HEK293 (cell line): ENCODE measurements around the gene SESN2.

Experiments used
- CTCF ChIA-PET: fragments of 350-600 bp; formaldehyde crosslinking; extraction: SDS; loops from one replicate; lab custom pipeline; 2021; ENCODE audit warnings: antibody characterized with exemption; lab: Yijun Ruan, JAX
- POLR2A ChIA-PET: fragments of 300-600 bp; formaldehyde crosslinking; extraction: SDS; loops from one replicate; lab custom pipeline; 2020; ENCODE audit warnings: antibody characterized with exemption, inconsistent platforms; lab: Yijun Ruan, JAX
- H3K27ac ChIP-seq: fragments of 200-500 bp; sonication (Bioruptor generic); 2 replicates; pipeline ENCODE4 v1.5.1; 2014; ENCODE audit warnings: low read depth, low read length, control low read depth, inconsistent platforms; ENCODE audit errors: extremely low read depth
- H3K36me3 ChIP-seq, 2 experiments: fragments of 200-500 bp in 1 of 2; sonication (Bioruptor generic) in 1 of 2; 1 replicate in 1 of 2; 2 replicates in 1 of 2; pipeline ENCODE4 v1.5.1; 2014 to 2017; ENCODE audit warnings: inconsistent platforms in 2 of 2, low read length in 2 of 2; ENCODE audit not compliant: control insufficient read depth in 2 of 2, insufficient read depth in 1 of 2
- H3K4me1 ChIP-seq: fragments of 200-500 bp; sonication (Bioruptor generic); 2 replicates; pipeline ENCODE4 v1.5.1; 2014; ENCODE audit warnings: mild to moderate bottlenecking, low read length, inconsistent platforms; ENCODE audit not compliant: control insufficient read depth, insufficient read depth
- H3K4me3 ChIP-seq: 2 replicates; pipeline ENCODE4 v1.5.1; 2011; ENCODE audit warnings: low read depth, mild to moderate bottlenecking, control low read depth, low read length, moderate library complexity
- H3K9me3 ChIP-seq: fragments of 200-500 bp; sonication (Bioruptor generic); 2 replicates; pipeline ENCODE4 v1.5.1; 2014; ENCODE audit warnings: low read depth, low read length, inconsistent platforms; ENCODE audit not compliant: control insufficient read depth, insufficient read depth
- IKZF3 ChIP-seq: fragments of 450-650 bp; IDR thresholded peaks from 2 replicates; pipeline ENCODE4 v1.5.0; 2018; ENCODE audit warnings: missing biosample characterization, mild to moderate bottlenecking, missing genetic modification characterization, moderate library complexity
- KLF16 ChIP-seq: fragments of 450-650 bp; formaldehyde crosslinking; IDR thresholded peaks from 2 replicates; pipeline ENCODE4 v1.5.1; 2017; ENCODE audit warnings: missing biosample characterization, missing genetic modification characterization
- MEIS1 ChIP-seq: sonication (generic); formaldehyde crosslinking; IDR thresholded peaks from 2 replicates; pipeline ENCODE4 v1.8.1; 2022; ENCODE audit warnings: missing genetic modification reagents, mild to moderate bottlenecking, borderline replicate concordance
- SCRT1 ChIP-seq: fragments of 450-650 bp; formaldehyde crosslinking; IDR thresholded peaks from 2 replicates; pipeline ENCODE4 v1.5.1; 2016; ENCODE audit warnings: missing biosample characterization, missing genetic modification characterization, borderline replicate concordance
- ZBTB17 ChIP-seq: fragments of 450-650 bp; formaldehyde crosslinking; IDR thresholded peaks from 2 replicates; pipeline ENCODE4 v1.5.1; 2016; ENCODE audit warnings: missing biosample characterization, missing genetic modification characterization
- ZBTB21 ChIP-seq: fragments of 450-650 bp; formaldehyde crosslinking; IDR thresholded peaks from 2 replicates; pipeline ENCODE4 v1.5.1; 2017; ENCODE audit warnings: missing biosample characterization, missing genetic modification characterization
- ZBTB8A ChIP-seq: fragments of 450-650 bp; formaldehyde crosslinking; IDR thresholded peaks from 2 replicates; pipeline ENCODE4 v1.5.1; 2016; ENCODE audit warnings: missing biosample characterization, missing genetic modification characterization
- ZEB2 ChIP-seq: fragments of 450-650 bp; formaldehyde crosslinking; IDR thresholded peaks from 2 replicates; pipeline ENCODE4 v1.5.1; 2016; ENCODE audit warnings: missing biosample characterization, missing genetic modification characterization
- ZNF146 ChIP-seq: fragments of 450-650 bp; formaldehyde crosslinking; IDR thresholded peaks from 2 replicates; pipeline ENCODE4 v1.5.1; 2016; ENCODE audit warnings: missing biosample characterization, missing genetic modification characterization
- ZNF24 ChIP-seq: fragments of 450-650 bp; formaldehyde crosslinking; IDR thresholded peaks from 2 replicates; pipeline ENCODE4 v1.5.1; 2016; ENCODE audit warnings: missing biosample characterization, missing genetic modification characterization
- ZNF335 ChIP-seq: fragments of 450-650 bp; formaldehyde crosslinking; conservative IDR thresholded peaks from 2 replicates; pipeline ENCODE4 v1.5.1; 2016; ENCODE audit warnings: missing biosample characterization, missing genetic modification characterization
- ZNF341 ChIP-seq: fragments of 450-650 bp; formaldehyde crosslinking; IDR thresholded peaks from 2 replicates; pipeline ENCODE4; 2016; ENCODE audit warnings: low read depth, missing biosample characterization, missing genetic modification characterization
- ZNF449 ChIP-seq: fragments of 450-650 bp; formaldehyde crosslinking; IDR thresholded peaks from 2 replicates; pipeline ENCODE4 v1.5.1; 2017; ENCODE audit warnings: missing biosample characterization, mild to moderate bottlenecking, missing genetic modification characterization, moderate library complexity
- ZNF571 ChIP-seq: fragments of 450-650 bp; formaldehyde crosslinking; IDR thresholded peaks from 2 replicates; pipeline ENCODE4 v1.5.0; 2017; ENCODE audit warnings: missing biosample characterization, missing genetic modification characterization
- ZNF654 ChIP-seq: fragments of 450-650 bp; formaldehyde crosslinking; IDR thresholded peaks from 2 replicates; pipeline ENCODE4 v1.5.1; 2016; ENCODE audit warnings: low read depth, missing biosample characterization, missing genetic modification characterization
- ZNF660 ChIP-seq: fragments of 450-650 bp; IDR thresholded peaks from 2 replicates; pipeline ENCODE4 v1.5.1; 2018; ENCODE audit warnings: missing biosample characterization, mild to moderate bottlenecking, missing genetic modification characterization
- ZNF747 ChIP-seq: fragments of 450-650 bp; formaldehyde crosslinking; IDR thresholded peaks from 2 replicates; pipeline ENCODE4 v1.5.1; 2016; ENCODE audit warnings: missing biosample characterization, missing genetic modification characterization
- ZSCAN16 ChIP-seq: fragments of 450-650 bp; formaldehyde crosslinking; IDR thresholded peaks from 2 replicates; pipeline ENCODE4 v1.5.1; 2016; ENCODE audit warnings: missing biosample characterization, missing genetic modification characterization
- TF ChIP-seq, protein P1 (sequence below): fragments of 450-650 bp; formaldehyde crosslinking; IDR thresholded peaks from 2 replicates; pipeline ENCODE4 v1.5.1; 2016; ENCODE audit warnings: missing biosample characterization, missing genetic modification characterization
- TF ChIP-seq, protein P2 (sequence below): fragments of 450-650 bp; formaldehyde crosslinking; IDR thresholded peaks from 2 replicates; pipeline ENCODE4 v1.5.1; 2016; ENCODE audit warnings: missing biosample characterization, missing genetic modification characterization
- TF ChIP-seq, protein P3 (sequence below): fragments of 450-650 bp; formaldehyde crosslinking; IDR thresholded peaks from 2 replicates; pipeline ENCODE4 v1.5.1; 2016; ENCODE audit warnings: missing biosample characterization, missing genetic modification characterization
- TF ChIP-seq, protein P4 (sequence below): fragments of 450-650 bp; IDR thresholded peaks from 2 replicates; pipeline ENCODE4 v1.5.1; 2018; ENCODE audit warnings: missing biosample characterization, mild to moderate bottlenecking, missing genetic modification characterization

Gene SESN2

GRCh38 chr1:28248273-28249012 lies 10.9 kb upstream of the SESN2 start (continued):
- TF ChIP-seq, protein P1, sequence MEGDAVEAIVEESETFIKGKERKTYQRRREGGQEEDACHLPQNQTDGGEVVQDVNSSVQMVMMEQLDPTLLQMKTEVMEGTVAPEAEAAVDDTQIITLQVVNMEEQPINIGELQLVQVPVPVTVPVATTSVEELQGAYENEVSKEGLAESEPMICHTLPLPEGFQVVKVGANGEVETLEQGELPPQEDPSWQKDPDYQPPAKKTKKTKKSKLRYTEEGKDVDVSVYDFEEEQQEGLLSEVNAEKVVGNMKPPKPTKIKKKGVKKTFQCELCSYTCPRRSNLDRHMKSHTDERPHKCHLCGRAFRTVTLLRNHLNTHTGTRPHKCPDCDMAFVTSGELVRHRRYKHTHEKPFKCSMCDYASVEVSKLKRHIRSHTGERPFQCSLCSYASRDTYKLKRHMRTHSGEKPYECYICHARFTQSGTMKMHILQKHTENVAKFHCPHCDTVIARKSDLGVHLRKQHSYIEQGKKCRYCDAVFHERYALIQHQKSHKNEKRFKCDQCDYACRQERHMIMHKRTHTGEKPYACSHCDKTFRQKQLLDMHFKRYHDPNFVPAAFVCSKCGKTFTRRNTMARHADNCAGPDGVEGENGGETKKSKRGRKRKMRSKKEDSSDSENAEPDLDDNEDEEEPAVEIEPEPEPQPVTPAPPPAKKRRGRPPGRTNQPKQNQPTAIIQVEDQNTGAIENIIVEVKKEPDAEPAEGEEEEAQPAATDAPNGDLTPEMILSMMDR (tag by site-specific recombination), result peak; percentile 63
- TF ChIP-seq, protein P2, sequence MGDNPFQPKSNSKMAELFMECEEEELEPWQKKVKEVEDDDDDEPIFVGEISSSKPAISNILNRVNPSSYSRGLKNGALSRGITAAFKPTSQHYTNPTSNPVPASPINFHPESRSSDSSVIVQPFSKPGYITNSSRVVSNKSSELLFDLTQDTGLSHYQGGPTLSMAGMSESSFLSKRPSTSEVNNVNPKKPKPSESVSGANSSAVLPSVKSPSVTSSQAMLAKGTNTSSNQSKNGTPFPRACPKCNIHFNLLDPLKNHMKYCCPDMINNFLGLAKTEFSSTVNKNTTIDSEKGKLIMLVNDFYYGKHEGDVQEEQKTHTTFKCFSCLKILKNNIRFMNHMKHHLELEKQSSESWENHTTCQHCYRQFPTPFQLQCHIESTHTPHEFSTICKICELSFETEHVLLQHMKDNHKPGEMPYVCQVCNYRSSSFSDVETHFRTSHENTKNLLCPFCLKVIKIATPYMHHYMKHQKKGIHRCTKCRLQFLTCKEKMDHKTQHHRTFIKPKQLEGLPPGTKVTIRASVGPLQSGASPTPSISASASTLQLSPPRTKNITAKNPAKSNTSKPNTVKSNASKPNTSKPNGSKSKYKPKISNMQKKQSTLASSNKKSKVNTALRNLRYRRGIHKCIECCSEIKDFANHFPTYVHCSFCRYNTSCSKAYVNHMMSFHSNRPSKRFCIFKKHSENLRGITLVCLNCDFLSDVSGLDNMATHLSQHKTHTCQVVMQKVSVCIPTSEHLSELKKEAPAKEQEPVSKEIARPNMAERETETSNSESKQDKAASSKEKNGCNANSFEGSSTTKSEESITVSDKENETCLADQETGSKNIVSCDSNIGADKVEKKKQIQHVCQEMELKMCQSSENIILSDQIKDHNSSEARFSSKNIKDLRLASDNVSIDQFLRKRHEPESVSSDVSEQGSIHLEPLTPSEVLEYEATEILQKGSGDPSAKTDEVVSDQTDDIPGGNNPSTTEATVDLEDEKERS (tag by site-specific recombination), result no peak
- TF ChIP-seq ZSCAN16 (tag by site-specific recombination), result peak; percentile 44; the same call in 1 of the 2 replicates

DNA sequence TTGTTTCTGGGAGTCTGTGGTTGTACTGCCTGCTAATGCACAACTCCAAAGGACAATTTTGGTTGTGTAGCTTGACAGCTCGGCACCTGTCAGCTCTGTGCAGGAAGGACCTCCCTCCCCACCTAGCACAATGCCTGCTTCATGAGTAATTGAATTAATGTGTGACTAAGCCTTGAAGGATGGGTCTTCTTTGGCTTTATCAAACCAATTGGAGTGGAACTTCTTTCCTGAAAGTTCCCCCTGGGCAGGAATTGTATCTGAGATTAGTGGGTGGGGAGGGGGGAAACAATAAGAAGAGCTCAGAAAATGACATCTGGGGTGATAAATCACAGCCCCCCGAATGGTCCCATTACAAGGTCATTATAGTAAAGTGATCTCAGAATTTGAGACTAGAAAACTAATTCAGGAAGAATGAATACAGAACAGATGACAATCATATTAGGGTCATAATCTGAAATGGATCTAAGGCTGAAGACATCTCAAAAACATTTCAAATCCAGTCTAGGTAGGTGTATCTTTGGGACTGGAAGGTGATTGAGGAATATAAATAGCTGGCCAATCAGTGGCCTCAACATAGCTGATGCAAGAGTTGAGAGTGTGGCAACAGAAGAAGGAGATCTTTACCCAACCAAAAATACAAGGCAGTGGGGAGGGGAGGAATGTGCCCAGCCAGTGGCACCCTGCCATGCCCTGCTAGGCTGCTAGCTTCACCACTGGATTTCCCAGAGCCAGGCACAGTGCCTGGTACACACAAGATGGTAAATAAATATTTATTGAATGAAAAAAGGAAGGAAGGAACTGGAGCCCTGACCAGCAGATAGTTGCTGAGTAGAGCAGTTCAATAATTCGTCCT lies 10.1 kb upstream of the SESN2 start:
- Histone ChIP-seq H3K36me3 (no peaks in the 10 kb centered on the region), H3K4me3 (peak overlapping the region; percentile 13), H3K9me3 (no peaks in the 10 kb centered on the region), H3K27ac (peak overlapping the region; percentile 44), H3K4me1 (peaks cover 12% of the 10 kb centered on the region; the same call in 1 of the 2 replicates)
- ChIA-PET POLR2A (interaction anchor here (0.6 to 3.2 kb wide), 22 partner anchors 10 to 1094 kb away, joined by 3 to 59 read pairs (median 5); partner anchors contain the start of genes ATP5IF1, EYA3, MED18 and PHACTR4), CTCF (interaction anchor here (0.5 to 3.0 kb wide), 56 partner anchors 9 to 1391 kb away, joined by 3 to 42 read pairs (median 4); partner anchors contain the start of genes ATP5IF1, MED18 and SESN2)
- TF ChIP-seq ZNF654 (tag by site-specific recombination) (no peak), ZNF24 (tag by site-specific recombination) (peak; percentile 46; the same call in 1 of the 2 replicates), ZEB2 (peak; percentile 82), ZNF146 (no peak), SCRT1 (tag by site-specific recombination) (0 out of 2 replicates have a peak, but pooled peaks have one; percentile 17), ZNF571 (tag by site-specific recombination) (no peak), MEIS1 (CRISPR knock-in tag) (no peak), ZBTB17 (tag by site-specific recombination) (peak; percentile 88), ZNF747 (tag by site-specific recombination) (no peak), ZNF449 (peak; percentile 72; the same call in 1 of the 2 replicates), KLF16 (tag by site-specific recombination) (peak; percentile 33), ZBTB8A (tag by site-specific recombination) (peak; percentile 64; the same call in 1 of the 2 replicates), IKZF3 (peak; percentile 32; the same call in 1 of the 2 replicates), ZNF660 (tag by site-specific recombination) (peak; percentile 64), ZNF341 (peak; percentile 83), ZBTB21 (tag by site-specific recombination) (peak; percentile 24; the same call in 1 of the 2 replicates), ZNF335 (tag by site-specific recombination) (peak; percentile 67)
- TF ChIP-seq, protein P3, sequence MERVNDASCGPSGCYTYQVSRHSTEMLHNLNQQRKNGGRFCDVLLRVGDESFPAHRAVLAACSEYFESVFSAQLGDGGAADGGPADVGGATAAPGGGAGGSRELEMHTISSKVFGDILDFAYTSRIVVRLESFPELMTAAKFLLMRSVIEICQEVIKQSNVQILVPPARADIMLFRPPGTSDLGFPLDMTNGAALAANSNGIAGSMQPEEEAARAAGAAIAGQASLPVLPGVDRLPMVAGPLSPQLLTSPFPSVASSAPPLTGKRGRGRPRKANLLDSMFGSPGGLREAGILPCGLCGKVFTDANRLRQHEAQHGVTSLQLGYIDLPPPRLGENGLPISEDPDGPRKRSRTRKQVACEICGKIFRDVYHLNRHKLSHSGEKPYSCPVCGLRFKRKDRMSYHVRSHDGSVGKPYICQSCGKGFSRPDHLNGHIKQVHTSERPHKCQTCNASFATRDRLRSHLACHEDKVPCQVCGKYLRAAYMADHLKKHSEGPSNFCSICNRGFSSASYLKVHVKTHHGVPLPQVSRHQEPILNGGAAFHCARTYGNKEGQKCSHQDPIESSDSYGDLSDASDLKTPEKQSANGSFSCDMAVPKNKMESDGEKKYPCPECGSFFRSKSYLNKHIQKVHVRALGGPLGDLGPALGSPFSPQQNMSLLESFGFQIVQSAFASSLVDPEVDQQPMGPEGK (tag by site-specific recombination), result peak; percentile 60
- TF ChIP-seq, protein P4, sequence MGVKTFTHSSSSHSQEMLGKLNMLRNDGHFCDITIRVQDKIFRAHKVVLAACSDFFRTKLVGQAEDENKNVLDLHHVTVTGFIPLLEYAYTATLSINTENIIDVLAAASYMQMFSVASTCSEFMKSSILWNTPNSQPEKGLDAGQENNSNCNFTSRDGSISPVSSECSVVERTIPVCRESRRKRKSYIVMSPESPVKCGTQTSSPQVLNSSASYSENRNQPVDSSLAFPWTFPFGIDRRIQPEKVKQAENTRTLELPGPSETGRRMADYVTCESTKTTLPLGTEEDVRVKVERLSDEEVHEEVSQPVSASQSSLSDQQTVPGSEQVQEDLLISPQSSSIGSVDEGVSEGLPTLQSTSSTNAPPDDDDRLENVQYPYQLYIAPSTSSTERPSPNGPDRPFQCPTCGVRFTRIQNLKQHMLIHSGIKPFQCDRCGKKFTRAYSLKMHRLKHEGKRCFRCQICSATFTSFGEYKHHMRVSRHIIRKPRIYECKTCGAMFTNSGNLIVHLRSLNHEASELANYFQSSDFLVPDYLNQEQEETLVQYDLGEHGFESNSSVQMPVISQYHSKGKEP (tag by site-specific recombination), result no peak
